Loucy (cell line): ENCODE results near the gene RAPGEF1.

ENCODE experiments used
- H2AFZ ChIP-seq: fragments of 200-600 bp; sonication (generic); 2 replicates; pipeline ENCODE4 v1.6.0; 2016; ENCODE audit warnings: antibody characterized with exemption, mild to moderate bottlenecking, low read length, moderate library complexity
- H3F3A ChIP-seq: fragments of 200-600 bp; 2 replicates; pipeline ENCODE4 v1.6.0; 2016; ENCODE audit warnings: antibody characterized with exemption, low read depth, mild to moderate bottlenecking
- H3K27me3 ChIP-seq: fragments of 200-600 bp; sonication (generic); 2 replicates; pipeline ENCODE4 v1.6.1; 2014; ENCODE audit warnings: low read length, mild to moderate bottlenecking; ENCODE audit not compliant: insufficient read depth, poor library complexity, severe bottlenecking
- H3K36me3 ChIP-seq: fragments of 200-600 bp; sonication (generic); 2 replicates; pipeline ENCODE4 v1.6.1; 2016; ENCODE audit warnings: low read length; ENCODE audit not compliant: insufficient read depth
- H3K4me1 ChIP-seq: fragments of 200-600 bp; sonication (generic); 2 replicates; pipeline ENCODE4 v1.5.1; 2014; ENCODE audit warnings: low read length, mild to moderate bottlenecking; ENCODE audit not compliant: insufficient read depth, poor library complexity, severe bottlenecking
- H3K4me2 ChIP-seq: fragments of 200-600 bp; sonication (generic); 2 replicates; pipeline ENCODE4 v1.6.0; 2014; ENCODE audit warnings: antibody characterized with exemption, low read length, low read depth, mild to moderate bottlenecking; ENCODE audit not compliant: poor library complexity, severe bottlenecking
- H3K4me3 ChIP-seq: fragments of 200-600 bp; sonication (generic); 2 replicates; pipeline ENCODE4 v1.5.1; 2014; ENCODE audit warnings: low read length, mild to moderate bottlenecking, mixed read lengths; ENCODE audit not compliant: poor library complexity, severe bottlenecking
- H3K79me2 ChIP-seq: fragments of 200-600 bp; sonication (generic); 2 replicates; pipeline ENCODE4 v1.6.1; 2014; ENCODE audit warnings: low read length; ENCODE audit not compliant: insufficient read depth
- H3K9ac ChIP-seq: fragments of 200-600 bp; sonication (generic); 2 replicates; pipeline ENCODE4 v1.6.0; 2014; ENCODE audit warnings: mild to moderate bottlenecking, low read depth, low read length, moderate library complexity; ENCODE audit not compliant: poor library complexity, severe bottlenecking
- H3K9me2 ChIP-seq: fragments of 200-600 bp; sonication (generic); replicated peaks from 2 replicates; pipeline ENCODE4 v1.6.1; 2016; ENCODE audit warnings: low read depth, low read length, mixed read lengths
- H3K9me3 ChIP-seq: fragments of 200-600 bp; sonication (generic); 2 replicates; pipeline ENCODE4 v1.6.1; 2014; ENCODE audit warnings: mild to moderate bottlenecking, antibody characterized with exemption, low read length, low read depth; ENCODE audit not compliant: insufficient read depth
- H4K20me1 ChIP-seq: fragments of 200-600 bp; sonication (generic); 2 replicates; pipeline ENCODE4 v1.6.0; 2014; ENCODE audit warnings: antibody characterized with exemption, low read length, mild to moderate bottlenecking; ENCODE audit not compliant: insufficient read depth, poor library complexity, severe bottlenecking
- EZH2phosphoT487 ChIP-seq: fragments of 200-600 bp; IDR thresholded peaks from 2 replicates; pipeline ENCODE4 v1.6.1; 2018; ENCODE audit warnings: antibody characterized with exemption, mild to moderate bottlenecking, moderate library complexity, borderline replicate concordance
- TF ChIP-seq, protein P1 (sequence below): fragments of 200-600 bp; sonication (generic); conservative IDR thresholded peaks from 2 replicates; pipeline ENCODE4 v1.5.1; 2014; ENCODE audit warnings: mild to moderate bottlenecking, antibody characterized with exemption, low read length

Gene RAPGEF1

DNA sequence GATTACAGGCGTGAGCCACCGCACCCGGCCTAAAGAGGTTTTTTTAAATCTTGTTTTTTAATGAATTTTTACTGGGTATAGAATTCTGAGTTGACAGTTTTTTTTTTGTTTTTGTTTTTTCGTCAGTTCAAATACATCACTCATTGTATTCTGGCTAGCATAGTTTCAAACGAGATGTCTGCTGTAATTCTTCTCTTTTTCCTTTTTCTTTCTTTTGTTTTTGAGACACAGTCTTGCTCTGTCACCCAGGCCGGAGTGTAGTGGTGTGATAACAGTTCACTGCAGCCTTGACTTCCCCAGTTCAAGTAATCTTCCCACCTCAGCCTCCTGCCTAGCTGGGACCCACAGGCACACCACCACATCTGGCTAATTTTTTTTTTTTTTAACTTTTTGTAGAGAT is 196.7 kb downstream of the RAPGEF1 start:
- H3F3A ChIP-seq, result no peaks in the 10 kb centered on the region
- H3K9me2 ChIP-seq, result no peaks in the 10 kb centered on the region
- no peaks in the 10 kb centered on the region for H3K79me2 ChIP-seq
- no peak overlapping the region for H3K4me3 ChIP-seq
- no peaks in the 10 kb centered on the region for H3K27me3 ChIP-seq
- H3K9me3 ChIP-seq, result peaks cover 7% of the 10 kb centered on the region; the same call in 1 of the 2 replicates
- no peak overlapping the region for H3K9ac ChIP-seq
- H2AFZ ChIP-seq, result no peak overlapping the region
- peaks cover 5% of the 10 kb centered on the region for H3K4me1 ChIP-seq
- no peak overlapping the region for H3K4me2 ChIP-seq
- no peaks in the 10 kb centered on the region for H3K36me3 ChIP-seq
- TF ChIP-seq, protein P1, sequence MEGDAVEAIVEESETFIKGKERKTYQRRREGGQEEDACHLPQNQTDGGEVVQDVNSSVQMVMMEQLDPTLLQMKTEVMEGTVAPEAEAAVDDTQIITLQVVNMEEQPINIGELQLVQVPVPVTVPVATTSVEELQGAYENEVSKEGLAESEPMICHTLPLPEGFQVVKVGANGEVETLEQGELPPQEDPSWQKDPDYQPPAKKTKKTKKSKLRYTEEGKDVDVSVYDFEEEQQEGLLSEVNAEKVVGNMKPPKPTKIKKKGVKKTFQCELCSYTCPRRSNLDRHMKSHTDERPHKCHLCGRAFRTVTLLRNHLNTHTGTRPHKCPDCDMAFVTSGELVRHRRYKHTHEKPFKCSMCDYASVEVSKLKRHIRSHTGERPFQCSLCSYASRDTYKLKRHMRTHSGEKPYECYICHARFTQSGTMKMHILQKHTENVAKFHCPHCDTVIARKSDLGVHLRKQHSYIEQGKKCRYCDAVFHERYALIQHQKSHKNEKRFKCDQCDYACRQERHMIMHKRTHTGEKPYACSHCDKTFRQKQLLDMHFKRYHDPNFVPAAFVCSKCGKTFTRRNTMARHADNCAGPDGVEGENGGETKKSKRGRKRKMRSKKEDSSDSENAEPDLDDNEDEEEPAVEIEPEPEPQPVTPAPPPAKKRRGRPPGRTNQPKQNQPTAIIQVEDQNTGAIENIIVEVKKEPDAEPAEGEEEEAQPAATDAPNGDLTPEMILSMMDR, result no peak
- TF ChIP-seq EZH2phosphoT487, result no peak
- no peaks in the 10 kb centered on the region for H4K20me1 ChIP-seq

GRCh38 chr9:131539223-131539923 is 200.5 kb downstream of the RAPGEF1 start:
- Histone ChIP-seq H3K9me2 (no peaks in the 10 kb centered on the region), H3K79me2 (no peaks in the 10 kb centered on the region), H3K4me1 (peaks cover 14% of the 10 kb centered on the region), H4K20me1 (no peaks in the 10 kb centered on the region), H3K9me3 (peaks cover 7% of the 10 kb centered on the region; the same call in 1 of the 2 replicates), H3K9ac (no peak overlapping the region), H3K36me3 (no peaks in the 10 kb centered on the region), H3K4me2 (peak overlapping the region; percentile 9), H3K4me3 (no peak overlapping the region), H2AFZ (no peak overlapping the region), H3K27me3 (no peaks in the 10 kb centered on the region), H3F3A (no peaks in the 10 kb centered on the region)
- no peak for TF ChIP-seq EZH2phosphoT487
- TF ChIP-seq, protein P1, result no peak

- Histone ChIP-seq H3F3A (no peaks in the 10 kb centered on the region), H3K9ac (no peak overlapping the region), H3K36me3 (no peaks in the 10 kb centered on the region), H2AFZ (no peak overlapping the region), H3K4me1 (peaks cover 17% of the 10 kb centered on the region), H3K4me2 (no peak overlapping the region), H3K9me2 (no peaks in the 10 kb centered on the region), H3K4me3 (no peak overlapping the region), H3K9me3 (no peaks in the 10 kb centered on the region), H3K79me2 (no peaks in the 10 kb centered on the region), H3K27me3 (no peaks in the 10 kb centered on the region), H4K20me1 (no peaks in the 10 kb centered on the region)
- no peak for TF ChIP-seq EZH2phosphoT487
- TF ChIP-seq, protein P1, result no peak
These were observed 201.9 kb downstream of the RAPGEF1 start for GRCh38 chr9:131537946-131538345.
